Panc1 (cell line): ENCODE data around the gene MYO1B.

Source experiments
- CTCF ChIP-seq: fragments of 450-650 bp; IDR thresholded peaks from 2 replicates; pipeline ENCODE4 v1.5.1; 2017; ENCODE audit warnings: mild to moderate bottlenecking
- POLR2AphosphoS5 ChIP-seq: IDR thresholded peaks from 2 replicates; pipeline ENCODE4 v1.6.1; 2012; ENCODE audit warnings: mild to moderate bottlenecking, low read depth, low read length, moderate library complexity
- REST ChIP-seq, 2 experiments: IDR thresholded peaks; 2 replicates each; pipeline ENCODE4 v1.6.1; 2011 to 2012; ENCODE audit warnings: low read depth in 2 of 2, control low read depth in 1 of 2, low read length in 1 of 2, mild to moderate bottlenecking in 1 of 2, moderate library complexity in 1 of 2; ENCODE audit not compliant: insufficient read depth in 1 of 2
- SIN3A ChIP-seq: IDR thresholded peaks from 2 replicates; pipeline ENCODE4 v1.6.1; 2012; ENCODE audit warnings: low read depth, mild to moderate bottlenecking, low read length, moderate library complexity, borderline replicate concordance; ENCODE audit not compliant: insufficient read depth

GRCh38 chr2:191391171-191391570 lies 146.0 kb downstream of the MYO1B start:
- no peak for TF ChIP-seq CTCF
- TF ChIP-seq SIN3A: no peak
- TF ChIP-seq REST (IDR thresholded peaks at IDR 0.05; ENCODE audit: insufficient read depth in 1 of 2, low read depth in 2 of 2, low read length in 1 of 2): no peak
- no peak for TF ChIP-seq POLR2AphosphoS5
